ENCODE results near the gene TSPAN9. TPM values are rescaled to one million over a fixed set of nuclear protein-coding genes. Genes with fewer than 3 reads are reported as not detected.

TSPAN9 gene
- total RNA-seq, 2 donors from 2014 or later = 41.9 to 50.0 TPM

GRCh38 chr12:3217683-3218079 is 140.5 kb downstream of the TSPAN9 start:
- Histone ChIP-seq H3K4me3 (no peak overlapping the region), H3K27me3 (replicated peaks; ENCODE audit: insufficient read depth) (no peaks in the 10 kb centered on the region), H3K36me3 (no peaks in the 10 kb centered on the region), H3K9me3 (no peaks in the 10 kb centered on the region), H3K4me1 (replicated peaks) (peaks cover 26% of the 10 kb centered on the region), H3K27ac (peak overlapping the region in 1 of 2 donors; percentile 53)
- no peak for DNase-seq (ENCODE audit: low spot score)
- intact Hi-C loops (cut with DNase I) = no loop called here
- TF ChIP-seq POLR2AphosphoS5 (IDR thresholded peaks at IDR 0.05) (no peak), CTCF (IDR thresholded peaks at IDR 0.05) (no peak), POLR2A (IDR thresholded peaks at IDR 0.05) (no peak)
- 86% methylated on average over 4 of the region's 4 CpGs for WGBS

DNA sequence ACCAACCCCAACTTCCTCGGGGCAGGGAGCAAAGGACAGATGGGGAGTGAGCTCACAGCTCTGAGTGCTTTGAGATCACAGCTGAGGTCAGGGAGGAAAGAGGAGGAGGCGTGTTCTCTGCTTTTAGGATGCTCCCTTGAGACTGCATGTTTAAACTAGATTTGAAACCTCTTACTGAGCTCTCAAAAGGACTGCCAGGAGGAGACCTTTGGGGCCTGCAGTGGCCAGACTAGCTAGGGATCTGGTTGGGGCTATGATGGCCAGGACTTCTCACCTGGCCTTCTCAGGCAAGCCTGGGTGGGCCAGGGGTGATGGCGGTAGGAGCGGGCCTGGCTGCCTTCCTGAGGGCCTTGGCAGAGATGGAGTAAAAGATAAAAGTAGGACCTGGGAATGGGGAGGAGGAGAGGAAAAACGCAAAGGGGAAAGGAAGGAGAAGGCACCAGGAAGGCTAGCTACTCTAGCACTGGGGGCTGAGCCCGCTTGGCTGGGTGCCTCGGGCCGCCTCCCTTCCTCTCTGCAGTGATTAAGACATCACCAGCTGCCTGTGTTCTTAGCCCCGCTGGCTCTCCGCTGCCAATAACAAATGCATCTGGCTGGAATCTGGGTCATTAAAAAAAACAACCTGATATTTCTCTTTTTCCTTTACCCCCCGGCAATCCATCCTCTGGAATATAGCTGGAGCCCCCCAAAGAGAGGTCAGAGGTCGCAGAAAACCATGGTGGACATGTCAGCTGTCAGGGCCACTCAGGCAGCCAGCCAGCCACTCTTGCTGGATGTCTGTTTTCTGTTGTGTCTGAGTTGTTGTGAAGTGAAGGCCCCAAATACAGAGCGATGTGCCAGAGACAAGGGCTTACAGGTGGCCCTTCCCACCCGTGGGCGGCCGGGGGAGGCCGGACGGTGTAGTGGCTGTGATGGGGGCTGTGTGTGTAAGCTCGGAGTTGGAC is 141.3 kb downstream of the TSPAN9 start:
- peaks cover 26% of the 10 kb centered on the region for H3K4me1 ChIP-seq (replicated peaks)
- TF ChIP-seq POLR2AphosphoS5 (IDR thresholded peaks at IDR 0.05) = peak; percentile 14
- TF ChIP-seq POLR2A (IDR thresholded peaks at IDR 0.05) = no peak
- H3K27me3 ChIP-seq (replicated peaks; ENCODE audit: insufficient read depth) = no peaks in the 10 kb centered on the region
- peak; percentile 77 for DNase-seq (ENCODE audit: low spot score)
- intact Hi-C loops (cut with DNase I) = no loop called here
- H3K4me3 ChIP-seq = no peak overlapping the region
- no peaks in the 10 kb centered on the region for H3K9me3 ChIP-seq
- H3K36me3 ChIP-seq = no peaks in the 10 kb centered on the region
- WGBS = 34% methylated on average over 19 of the region's 19 CpGs
- peak overlapping the region; percentile 59 to 60 for H3K27ac ChIP-seq

DNA sequence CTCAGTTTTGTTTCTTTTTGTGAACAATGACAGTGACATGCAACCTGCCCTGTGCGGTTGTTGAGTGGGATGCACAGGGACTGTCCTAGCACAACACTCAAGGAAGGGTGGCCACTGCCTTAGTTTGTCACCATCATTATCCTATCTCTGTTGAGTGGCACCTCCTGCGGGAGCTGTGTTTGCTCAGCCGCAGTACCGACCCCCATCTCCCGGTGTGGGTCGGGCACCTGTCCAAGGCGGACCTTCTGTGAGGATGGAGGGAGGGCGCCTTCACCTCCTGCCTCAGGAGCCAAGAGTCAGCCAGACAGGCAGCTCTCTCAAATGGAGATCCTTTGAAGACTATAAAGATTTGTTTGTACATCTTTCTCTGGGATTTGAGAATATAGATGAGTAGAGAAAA is 142.1 kb downstream of the TSPAN9 start:
- intact Hi-C loops (cut with DNase I) = no loop called here
- Histone ChIP-seq H3K4me1 (replicated peaks) (peaks cover 22% of the 10 kb centered on the region), H3K27me3 (replicated peaks; ENCODE audit: insufficient read depth) (no peaks in the 10 kb centered on the region), H3K36me3 (no peaks in the 10 kb centered on the region), H3K9me3 (no peaks in the 10 kb centered on the region), H3K27ac (peak overlapping the region; percentile 59 to 60), H3K4me3 (no peak overlapping the region)
- WGBS = 37% methylated on average over 8 of the region's 8 CpGs
- DNase-seq (ENCODE audit: low spot score) = no peak
- TF ChIP-seq POLR2AphosphoS5 (IDR thresholded peaks at IDR 0.05) = no peak
- no peak for TF ChIP-seq CTCF (IDR thresholded peaks at IDR 0.05)
- no peak for TF ChIP-seq POLR2A (IDR thresholded peaks at IDR 0.05)

DNA sequence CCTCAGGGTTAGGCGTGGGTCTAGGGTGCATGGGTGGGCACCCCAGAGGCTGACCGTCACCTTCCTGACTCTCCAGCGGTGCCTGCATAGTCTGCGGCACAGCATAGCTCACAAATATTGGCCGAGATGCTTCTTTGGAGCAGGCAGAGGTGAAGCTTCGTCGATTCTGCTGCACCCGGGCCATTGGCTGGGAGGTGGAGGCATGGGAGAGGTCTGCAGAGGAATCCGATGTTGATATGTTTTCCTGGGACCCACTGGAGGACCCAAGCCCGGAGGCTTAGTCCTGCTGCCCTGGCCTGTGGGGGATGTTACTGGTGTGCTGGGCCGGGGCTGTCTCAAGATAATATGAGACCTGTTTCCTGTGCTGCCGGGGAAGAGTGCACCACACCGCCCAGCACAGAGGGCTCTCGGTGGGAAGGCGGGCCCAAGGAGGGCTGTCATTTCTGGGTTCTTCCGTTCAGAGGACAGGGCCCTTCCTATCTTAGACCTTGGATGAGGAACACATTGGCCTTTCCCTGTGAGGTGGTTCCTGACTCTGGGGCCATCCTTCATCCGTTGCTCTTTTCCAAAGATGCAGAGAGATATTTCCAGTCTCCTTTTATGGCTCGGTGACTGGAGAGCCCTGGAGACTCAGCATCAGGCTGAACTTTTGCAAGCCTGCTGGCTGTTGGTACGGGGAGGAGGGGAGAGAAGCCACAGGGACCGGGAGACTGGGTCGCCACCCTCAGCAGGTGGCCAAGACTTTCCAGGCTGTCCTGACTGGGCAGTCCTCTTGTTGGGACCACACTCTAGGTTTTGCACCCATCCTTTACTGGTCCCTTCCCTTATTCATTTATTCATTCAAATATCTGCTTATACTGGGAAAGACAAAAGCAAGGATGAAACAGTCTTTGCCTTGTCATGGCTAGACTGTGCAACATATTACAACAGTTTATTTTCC is 143.5 kb downstream of the TSPAN9 start:
- Histone ChIP-seq H3K36me3 (no peaks in the 10 kb centered on the region), H3K9me3 (no peaks in the 10 kb centered on the region), H3K27ac (no peak overlapping the region), H3K4me1 (replicated peaks) (peaks cover 18% of the 10 kb centered on the region), H3K27me3 (replicated peaks; ENCODE audit: insufficient read depth) (no peaks in the 10 kb centered on the region), H3K4me3 (no peak overlapping the region)
- no peak for TF ChIP-seq POLR2AphosphoS5 (IDR thresholded peaks at IDR 0.05)
- 82% methylated on average over 21 of the region's 21 CpGs for WGBS
- intact Hi-C loops (cut with DNase I) = no loop called here
- no peak for DNase-seq (ENCODE audit: low spot score)

DNA sequence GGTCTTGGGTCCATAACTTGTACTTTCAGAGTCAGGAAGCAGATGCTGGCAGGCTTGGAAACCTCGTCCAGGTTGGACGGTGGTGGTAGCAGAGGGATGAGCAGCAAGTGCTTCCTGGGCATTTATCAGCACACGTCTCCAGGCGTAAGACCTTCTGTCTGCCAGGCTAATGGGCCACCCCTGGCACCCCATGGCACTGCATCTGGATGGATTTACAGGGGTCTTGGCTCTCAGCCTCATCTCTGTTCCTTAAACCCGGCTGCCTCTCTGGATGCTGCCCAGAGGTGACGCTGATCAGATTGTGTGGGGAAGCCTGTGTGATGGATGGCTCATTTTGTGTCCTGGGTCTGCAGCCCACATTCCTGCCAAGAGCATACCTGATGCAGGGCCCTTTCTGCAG is 145.1 kb downstream of the TSPAN9 start:
- DNase-seq (ENCODE audit: low spot score) = no peak
- Histone ChIP-seq H3K27me3 (replicated peaks; ENCODE audit: insufficient read depth) (no peaks in the 10 kb centered on the region), H3K4me1 (replicated peaks) (peaks cover 13% of the 10 kb centered on the region), H3K36me3 (no peaks in the 10 kb centered on the region), H3K27ac (no peak overlapping the region), H3K9me3 (no peaks in the 10 kb centered on the region), H3K4me3 (no peak overlapping the region)
- TF ChIP-seq POLR2AphosphoS5 (IDR thresholded peaks at IDR 0.05) = no peak
- TF ChIP-seq CTCF (IDR thresholded peaks at IDR 0.05) = no peak
- intact Hi-C loops (cut with DNase I) = no loop called here
- WGBS = 88% methylated on average over 6 of the region's 6 CpGs
